Panc1 (cell line): ENCODE results near the gene BCAS3. TPM values are rescaled to one million over a fixed set of nuclear protein-coding genes. Genes with fewer than 3 reads are reported as not detected.

ENCODE experiments used
- ATAC-seq: fragments of 200-7000 bp; cut with Tn5 transposase; 2 replicates; pipeline ENCODE4 v1.9.1; 2020; ENCODE audit warnings: mild to moderate bottlenecking, moderate library complexity
- BruUV-seq: library from RNA; stranded (reverse); fragments of 400-500 nt; replicated peaks from 2 replicates; lab custom pipeline; 2021; lab: Mats Ljungman, UMichigan
- CTCF ChIA-PET: fragments of 300-600 bp; sonication (Branson Sonifier 250); formaldehyde crosslinking; loops from one replicate; lab custom pipeline; 2022; ENCODE audit warnings: antibody characterized with exemption; lab: Charles Lee
- POLR2A ChIA-PET: fragments of 300-600 bp; sonication (Branson Sonifier 250); formaldehyde crosslinking; loops from one replicate; lab custom pipeline; 2022; ENCODE audit warnings: antibody characterized with exemption; lab: Charles Lee
- DNase-seq: peaks from one replicate; pipeline ENCODE4 v3.0.0-alpha.2; 2010; ENCODE audit warnings: low read depth, low spot score
- H3K27ac ChIP-seq: 2 replicates; pipeline ENCODE4 v1.5.1; 2011; ENCODE audit warnings: mild to moderate bottlenecking, low read length, inconsistent platforms
- H3K27me3 ChIP-seq: fragments of 200-500 bp; sonication (Bioruptor generic); 2 replicates; pipeline ENCODE4 v1.6.0; 2014; ENCODE audit warnings: low read length, inconsistent platforms; ENCODE audit not compliant: control insufficient read depth, insufficient read depth
- H3K36me3 ChIP-seq: fragments of 200-500 bp; sonication (Bioruptor generic); 2 replicates; pipeline ENCODE4 v1.5.1; 2014; ENCODE audit warnings: inconsistent platforms, mild to moderate bottlenecking, low read length, moderate library complexity; ENCODE audit not compliant: control insufficient read depth, insufficient read depth
- H3K4me1 ChIP-seq: 2 replicates; pipeline ENCODE4 v1.5.1; 2011; ENCODE audit warnings: inconsistent platforms, mild to moderate bottlenecking, low read length, moderate library complexity; ENCODE audit not compliant: control insufficient read depth, insufficient read depth
- H3K4me3 ChIP-seq, 2 experiments: 2 replicates each; pipeline ENCODE4 v1.5.1; 2011 to 2012; ENCODE audit warnings: low read depth in 2 of 2, low read length in 2 of 2, mild to moderate bottlenecking in 2 of 2, inconsistent platforms in 1 of 2, moderate library complexity in 1 of 2
- H3K9me3 ChIP-seq: fragments of 200-500 bp; sonication (Bioruptor generic); 2 replicates; pipeline ENCODE4 v1.5.1; 2014; ENCODE audit warnings: low read depth, mild to moderate bottlenecking, inconsistent platforms, low read length, moderate library complexity; ENCODE audit not compliant: control insufficient read depth, insufficient read depth
- POLR2AphosphoS5 ChIP-seq: IDR thresholded peaks from 2 replicates; pipeline ENCODE4 v1.6.1; 2012; ENCODE audit warnings: mild to moderate bottlenecking, low read depth, low read length, moderate library complexity
- SIN3A ChIP-seq: IDR thresholded peaks from 2 replicates; pipeline ENCODE4 v1.6.1; 2012; ENCODE audit warnings: low read depth, mild to moderate bottlenecking, low read length, moderate library complexity, borderline replicate concordance; ENCODE audit not compliant: insufficient read depth
- TCF7L2 ChIP-seq: IDR thresholded peaks from 2 replicates; pipeline ENCODE4 v1.6.1; 2011; ENCODE audit warnings: mild to moderate bottlenecking, low read depth, low read length, inconsistent platforms
- in situ Hi-C: cut with HindIII; loops from 2 replicates; pipeline ENCODE4 v1.10.0; 2016; ENCODE audit warnings: low sequenced_read_pairs, low pct_unique_long_range_greater_than_20kb
- intact Hi-C: fragments of 100-400 bp; cut with micrococcal nuclease; formaldehyde crosslinking; loops from one replicate; pipeline ENCODE4 v1.10.0; 2022; ENCODE audit not compliant: unreplicated experiment
- total RNA-seq: library from RNA; stranded (reverse); gene quantifications from one replicate; pipeline ENCODE4 v1.2.1, GENCODE V29; 2021; ENCODE audit not compliant: unreplicated experiment
- TF ChIP-seq, protein P1 (sequence below): fragments of 450-650 bp; IDR thresholded peaks from 2 replicates; pipeline ENCODE4 v1.5.1; 2017; ENCODE audit warnings: mild to moderate bottlenecking
- TF ChIP-seq, protein P2 (sequence below), 2 experiments: IDR thresholded peaks; 2 replicates each; pipeline ENCODE4 v1.6.1; 2011 to 2012; ENCODE audit warnings: low read depth in 2 of 2, control low read depth in 1 of 2, low read length in 1 of 2, mild to moderate bottlenecking in 1 of 2, moderate library complexity in 1 of 2; ENCODE audit not compliant: insufficient read depth in 1 of 2

The BCAS3 gene
- total RNA-seq, 1 experiment from 2014 or later = 9.3 TPM

DNA sequence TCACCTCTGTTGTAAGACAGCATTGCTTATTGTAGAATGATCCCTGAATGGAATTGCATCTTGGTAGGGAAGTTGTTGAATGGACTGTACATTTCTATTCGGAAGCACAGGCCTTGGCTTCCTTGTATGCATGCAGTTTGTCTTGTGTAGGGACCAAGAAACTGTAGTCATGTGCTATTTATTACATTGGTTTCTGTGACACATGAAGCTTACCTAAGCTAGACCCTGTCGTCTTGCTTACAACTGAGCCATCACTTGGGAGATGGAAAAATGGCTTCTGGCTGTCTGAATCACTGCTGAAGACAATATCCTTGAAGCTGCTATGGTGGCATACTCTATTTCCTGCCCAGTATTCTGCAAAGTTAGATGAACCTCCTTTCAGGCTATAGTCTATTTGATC, 48.5 kb upstream of the BCAS3 start:
- DNase-seq (no peak), ATAC-seq (no peak)
- no peaks in the 10 kb centered on the region for H3K36me3 ChIP-seq
- intact Hi-C loops = no loop called here
- ChIA-PET CTCF (no interaction called here), POLR2A (no interaction called here)
- BruUV-seq = no TSS peak
- in situ Hi-C loops = no loop called here
- no peak overlapping the region for H3K27ac ChIP-seq
- H3K4me1 ChIP-seq = no peaks in the 10 kb centered on the region
- TF ChIP-seq SIN3A (no peak), TCF7L2 (no peak), POLR2AphosphoS5 (no peak)
- TF ChIP-seq, protein P1, sequence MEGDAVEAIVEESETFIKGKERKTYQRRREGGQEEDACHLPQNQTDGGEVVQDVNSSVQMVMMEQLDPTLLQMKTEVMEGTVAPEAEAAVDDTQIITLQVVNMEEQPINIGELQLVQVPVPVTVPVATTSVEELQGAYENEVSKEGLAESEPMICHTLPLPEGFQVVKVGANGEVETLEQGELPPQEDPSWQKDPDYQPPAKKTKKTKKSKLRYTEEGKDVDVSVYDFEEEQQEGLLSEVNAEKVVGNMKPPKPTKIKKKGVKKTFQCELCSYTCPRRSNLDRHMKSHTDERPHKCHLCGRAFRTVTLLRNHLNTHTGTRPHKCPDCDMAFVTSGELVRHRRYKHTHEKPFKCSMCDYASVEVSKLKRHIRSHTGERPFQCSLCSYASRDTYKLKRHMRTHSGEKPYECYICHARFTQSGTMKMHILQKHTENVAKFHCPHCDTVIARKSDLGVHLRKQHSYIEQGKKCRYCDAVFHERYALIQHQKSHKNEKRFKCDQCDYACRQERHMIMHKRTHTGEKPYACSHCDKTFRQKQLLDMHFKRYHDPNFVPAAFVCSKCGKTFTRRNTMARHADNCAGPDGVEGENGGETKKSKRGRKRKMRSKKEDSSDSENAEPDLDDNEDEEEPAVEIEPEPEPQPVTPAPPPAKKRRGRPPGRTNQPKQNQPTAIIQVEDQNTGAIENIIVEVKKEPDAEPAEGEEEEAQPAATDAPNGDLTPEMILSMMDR = no peak
- TF ChIP-seq, protein P2, sequence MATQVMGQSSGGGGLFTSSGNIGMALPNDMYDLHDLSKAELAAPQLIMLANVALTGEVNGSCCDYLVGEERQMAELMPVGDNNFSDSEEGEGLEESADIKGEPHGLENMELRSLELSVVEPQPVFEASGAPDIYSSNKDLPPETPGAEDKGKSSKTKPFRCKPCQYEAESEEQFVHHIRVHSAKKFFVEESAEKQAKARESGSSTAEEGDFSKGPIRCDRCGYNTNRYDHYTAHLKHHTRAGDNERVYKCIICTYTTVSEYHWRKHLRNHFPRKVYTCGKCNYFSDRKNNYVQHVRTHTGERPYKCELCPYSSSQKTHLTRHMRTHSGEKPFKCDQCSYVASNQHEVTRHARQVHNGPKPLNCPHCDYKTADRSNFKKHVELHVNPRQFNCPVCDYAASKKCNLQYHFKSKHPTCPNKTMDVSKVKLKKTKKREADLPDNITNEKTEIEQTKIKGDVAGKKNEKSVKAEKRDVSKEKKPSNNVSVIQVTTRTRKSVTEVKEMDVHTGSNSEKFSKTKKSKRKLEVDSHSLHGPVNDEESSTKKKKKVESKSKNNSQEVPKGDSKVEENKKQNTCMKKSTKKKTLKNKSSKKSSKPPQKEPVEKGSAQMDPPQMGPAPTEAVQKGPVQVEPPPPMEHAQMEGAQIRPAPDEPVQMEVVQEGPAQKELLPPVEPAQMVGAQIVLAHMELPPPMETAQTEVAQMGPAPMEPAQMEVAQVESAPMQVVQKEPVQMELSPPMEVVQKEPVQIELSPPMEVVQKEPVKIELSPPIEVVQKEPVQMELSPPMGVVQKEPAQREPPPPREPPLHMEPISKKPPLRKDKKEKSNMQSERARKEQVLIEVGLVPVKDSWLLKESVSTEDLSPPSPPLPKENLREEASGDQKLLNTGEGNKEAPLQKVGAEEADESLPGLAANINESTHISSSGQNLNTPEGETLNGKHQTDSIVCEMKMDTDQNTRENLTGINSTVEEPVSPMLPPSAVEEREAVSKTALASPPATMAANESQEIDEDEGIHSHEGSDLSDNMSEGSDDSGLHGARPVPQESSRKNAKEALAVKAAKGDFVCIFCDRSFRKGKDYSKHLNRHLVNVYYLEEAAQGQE (IDR thresholded peaks at IDR 0.05; ENCODE audit: insufficient read depth in 1 of 2, low read depth in 2 of 2, low read length in 1 of 2) = no peak
- H3K4me3 ChIP-seq = no peak overlapping the region
- H3K27me3 ChIP-seq = no peaks in the 10 kb centered on the region
- no peaks in the 10 kb centered on the region for H3K9me3 ChIP-seq

DNA sequence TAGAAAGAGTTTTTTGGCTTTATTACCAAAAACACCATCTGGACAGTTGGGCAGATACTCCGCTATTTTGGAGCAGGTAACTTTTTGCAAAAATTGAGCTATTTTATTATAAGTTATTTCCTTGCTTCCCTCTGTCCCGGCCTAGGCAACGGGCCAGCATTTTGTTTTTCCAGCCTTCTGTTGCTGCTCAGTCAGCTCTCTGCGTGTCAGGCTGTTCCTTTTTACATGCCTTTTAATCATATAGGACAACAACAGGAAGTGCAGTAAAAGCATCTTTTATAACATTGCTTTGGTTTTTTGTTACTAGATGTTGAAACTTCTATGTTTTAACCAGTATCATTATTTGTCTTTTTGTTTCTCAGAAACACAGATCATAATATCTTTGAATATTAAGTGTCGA, 47.3 kb upstream of the BCAS3 start:
- intact Hi-C loops (no loop called here), in situ Hi-C loops (no loop called here)
- H3K27ac ChIP-seq = no peak overlapping the region
- no TSS peak for BruUV-seq
- H3K4me3 ChIP-seq = no peak overlapping the region
- H3K4me1 ChIP-seq = no peaks in the 10 kb centered on the region
- no peaks in the 10 kb centered on the region for H3K27me3 ChIP-seq
- ATAC-seq (no peak), DNase-seq (no peak)
- ChIA-PET CTCF (no interaction called here), POLR2A (interaction anchor here (0.7 kb wide), 1 partner anchor 24 kb away, joined by 3 read pairs; no protein-coding TSS in a partner anchor)
- H3K9me3 ChIP-seq = no peaks in the 10 kb centered on the region
- H3K36me3 ChIP-seq = no peaks in the 10 kb centered on the region
- TF ChIP-seq, protein P1 = no peak
- TF ChIP-seq TCF7L2 (no peak), SIN3A (no peak), POLR2AphosphoS5 (no peak)
- TF ChIP-seq, protein P2 (IDR thresholded peaks at IDR 0.05; ENCODE audit: insufficient read depth in 1 of 2, low read depth in 2 of 2, low read length in 1 of 2) = no peak
